OCI-LY1 (cell line): Measurements from ENCODE around the gene ABCB10.

ENCODE experiments used
- CTCF ChIP-seq: fragments of 200-600 bp; sonication (generic), shearing (Covaris generic); IDR thresholded peaks from 2 replicates; pipeline ENCODE4 v1.5.1; 2017; ENCODE audit warnings: mild to moderate bottlenecking, antibody characterized with exemption, low read length, moderate library complexity, mixed read lengths
- EZH2 ChIP-seq: fragments of 200-600 bp; sonication (generic), shearing (Covaris generic); IDR thresholded peaks from 2 replicates; pipeline ENCODE4 v1.8.0; 2017; ENCODE audit warnings: borderline replicate concordance, mixed run types, mild to moderate bottlenecking, antibody characterized with exemption, low read length, moderate library complexity, mixed read lengths

DNA sequence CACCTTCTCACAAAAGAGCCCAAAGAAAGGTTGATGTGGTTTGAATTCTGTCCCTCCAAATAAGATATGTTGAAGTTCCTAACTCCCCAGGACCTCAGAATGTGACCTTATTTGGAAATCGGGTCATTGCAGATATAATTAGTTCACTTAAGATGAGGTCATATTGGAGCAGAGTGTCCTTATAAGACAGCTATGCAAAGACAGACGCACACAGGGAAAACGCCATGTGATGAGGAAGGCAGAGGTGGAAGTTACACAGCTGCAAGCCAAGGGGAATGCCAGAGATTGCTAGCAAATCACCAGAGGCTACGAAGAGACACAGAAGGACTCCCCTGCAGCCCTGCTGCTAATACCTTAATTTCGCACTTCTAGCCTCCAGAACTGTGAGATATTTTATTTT is 5.2 kb upstream of the ABCB10 start:
- no peak for TF ChIP-seq CTCF
- no peak for TF ChIP-seq EZH2
